Renal pelvis (tissue), 4 donors: ENCODE results near the gene TMEM150C. TPM values are rescaled to one million over a fixed set of nuclear protein-coding genes. Genes with fewer than 3 reads are reported as not detected.
"Not testable (repeated sequence)": the region's sequence is repeated elsewhere in the genome, so short reads cannot be mapped to it uniquely, and the experiment has no call there.

ENCODE experiments used
- DNase-seq: peaks from one replicate; pipeline ENCODE4 v3.0.0-alpha.2; 2013
- polyA plus RNA-seq, 3 donors: library from polyadenylated mRNA; unstranded; fragments of 120-200 nt; gene quantifications; one replicate each; pipeline ENCODE4 v1.2.1, GENCODE V29; 2013; ENCODE audit not compliant: insufficient read length in 3 of 3

The TMEM150C gene
- polyA plus RNA-seq, 3 donors = 21.9 to 30.6 (median 22.1) TPM

GRCh38 chr4:82480771-82481505, 80.8 kb downstream of the TMEM150C start:
- DNase-seq = no peak

GRCh38 chr4:82479562-82479961, 82.2 kb downstream of the TMEM150C start:
- DNase-seq = no peak

GRCh38 chr4:82477469-82477868, 84.3 kb downstream of the TMEM150C start:
- DNase-seq = not testable (repeated sequence)

- not testable (repeated sequence) for DNase-seq
These were observed 85.9 kb downstream of the TMEM150C start for GRCh38 chr4:82475931-82476330.

- DNase-seq = no peak
These were observed 88.1 kb downstream of the TMEM150C start for GRCh38 chr4:82473621-82474164.

- DNase-seq = not testable (repeated sequence)
These were observed 88.7 kb downstream of the TMEM150C start for GRCh38 chr4:82473080-82473479.

GRCh38 chr4:82469791-82470345, 91.9 kb downstream of the TMEM150C start:
- DNase-seq = no peak

- DNase-seq = no peak
These were observed 94.3 kb downstream of the TMEM150C start for GRCh38 chr4:82467471-82467870.

- DNase-seq = no peak
These were observed 98.6 kb downstream of the TMEM150C start for GRCh38 chr4:82463221-82463620.

- DNase-seq = peak; percentile 85
These were observed 99.4 kb downstream of the TMEM150C start for GRCh38 chr4:82462415-82462831.

GRCh38 chr4:82461710-82462109, 100.1 kb downstream of the TMEM150C start:
- no peak for DNase-seq

GRCh38 chr4:82458729-82459128, 103.1 kb downstream of the TMEM150C start:
- no peak for DNase-seq

- no peak for DNase-seq
These were observed 104.5 kb downstream of the TMEM150C start for GRCh38 chr4:82457266-82457665.

- DNase-seq = no peak
These were observed 109.8 kb downstream of the TMEM150C start for GRCh38 chr4:82452026-82452425.

- no peak for DNase-seq
These were observed 110.6 kb downstream of the TMEM150C start for GRCh38 chr4:82450966-82451755.

GRCh38 chr4:82447886-82448285, 113.9 kb downstream of the TMEM150C start:
- no peak for DNase-seq

- DNase-seq = no peak
These were observed 122.7 kb downstream of the TMEM150C start for GRCh38 chr4:82439088-82439487.

GRCh38 chr4:82437285-82438005, 124.3 kb downstream of the TMEM150C start:
- DNase-seq = no peak

- DNase-seq = no peak
These were observed 125.0 kb downstream of the TMEM150C start for GRCh38 chr4:82436780-82437179.

- DNase-seq = no peak
These were observed 125.7 kb downstream of the TMEM150C start for GRCh38 chr4:82436130-82436529.

- DNase-seq = no peak
These were observed 126.8 kb downstream of the TMEM150C start for GRCh38 chr4:82434949-82435348.

GRCh38 chr4:82433791-82434190, 128.0 kb downstream of the TMEM150C start:
- no peak for DNase-seq
